Measurements from ENCODE around the gene SLC23A2. TPM values are rescaled to one million over a fixed set of nuclear protein-coding genes. Genes with fewer than 3 reads are reported as not detected.

The SLC23A2 gene
- polyA plus RNA-seq, 1 donor from 2014 or later, result 38.3 TPM

DNA sequence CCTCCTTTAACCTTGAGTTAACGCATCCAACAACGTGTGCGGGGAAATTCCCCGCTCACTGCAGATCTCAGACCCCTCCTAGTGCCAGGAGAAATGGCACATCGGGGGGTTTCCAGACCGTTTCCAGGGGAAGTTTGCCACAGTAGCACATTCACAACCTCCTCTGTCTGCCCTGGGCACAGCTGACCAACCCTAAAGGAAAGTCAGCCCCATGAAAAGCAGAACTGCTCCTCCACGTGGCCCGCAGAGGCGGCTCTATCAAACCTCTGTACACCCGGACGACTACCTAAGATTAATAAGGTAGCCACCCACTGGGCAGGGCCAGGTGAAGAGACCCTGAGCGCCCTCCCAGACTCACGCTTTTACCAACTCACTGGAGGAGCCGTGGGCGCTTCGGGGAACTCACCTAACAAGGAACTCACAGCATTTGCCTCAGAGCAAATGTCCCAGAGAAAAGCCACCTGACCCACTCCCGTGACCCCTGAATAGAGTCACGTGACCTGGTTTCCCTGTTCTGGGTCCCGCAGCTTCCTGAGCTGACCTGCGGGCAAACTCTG, 186.5 kb downstream of the SLC23A2 start:
- no peaks in the 10 kb centered on the region for H4K20me1 ChIP-seq (ENCODE audit: insufficient read depth)
- no peaks in the 10 kb centered on the region for H3K9me3 ChIP-seq (ENCODE audit: low read length)
- no peak overlapping the region for H3K27ac ChIP-seq (ENCODE audit: low read length)
- no peak overlapping the region for H3K9ac ChIP-seq (ENCODE audit: low read length)
- no peak for TF ChIP-seq TAF1 (IDR thresholded peaks at IDR 0.05; ENCODE audit: low read depth)
- TF ChIP-seq, protein P1, sequence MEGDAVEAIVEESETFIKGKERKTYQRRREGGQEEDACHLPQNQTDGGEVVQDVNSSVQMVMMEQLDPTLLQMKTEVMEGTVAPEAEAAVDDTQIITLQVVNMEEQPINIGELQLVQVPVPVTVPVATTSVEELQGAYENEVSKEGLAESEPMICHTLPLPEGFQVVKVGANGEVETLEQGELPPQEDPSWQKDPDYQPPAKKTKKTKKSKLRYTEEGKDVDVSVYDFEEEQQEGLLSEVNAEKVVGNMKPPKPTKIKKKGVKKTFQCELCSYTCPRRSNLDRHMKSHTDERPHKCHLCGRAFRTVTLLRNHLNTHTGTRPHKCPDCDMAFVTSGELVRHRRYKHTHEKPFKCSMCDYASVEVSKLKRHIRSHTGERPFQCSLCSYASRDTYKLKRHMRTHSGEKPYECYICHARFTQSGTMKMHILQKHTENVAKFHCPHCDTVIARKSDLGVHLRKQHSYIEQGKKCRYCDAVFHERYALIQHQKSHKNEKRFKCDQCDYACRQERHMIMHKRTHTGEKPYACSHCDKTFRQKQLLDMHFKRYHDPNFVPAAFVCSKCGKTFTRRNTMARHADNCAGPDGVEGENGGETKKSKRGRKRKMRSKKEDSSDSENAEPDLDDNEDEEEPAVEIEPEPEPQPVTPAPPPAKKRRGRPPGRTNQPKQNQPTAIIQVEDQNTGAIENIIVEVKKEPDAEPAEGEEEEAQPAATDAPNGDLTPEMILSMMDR (IDR thresholded peaks at IDR 0.05; ENCODE audit: poor library complexity, severe bottlenecking), result no peak
- no peak for TF ChIP-seq SMC3 (conservative IDR thresholded peaks at IDR 0.05; ENCODE audit: poor library complexity)
- TF ChIP-seq RAD21 (conservative IDR thresholded peaks at IDR 0.05), result no peak
- no peak for TF ChIP-seq EP300 (conservative IDR thresholded peaks at IDR 0.05; ENCODE audit: poor library complexity, severe bottlenecking)
- no peak for TF ChIP-seq POLR2AphosphoS5 (IDR thresholded peaks at IDR 0.05)
- TF ChIP-seq MXI1 (conservative IDR thresholded peaks at IDR 0.05; ENCODE audit: poor library complexity, severe bottlenecking), result no peak
- TF ChIP-seq, protein P2, sequence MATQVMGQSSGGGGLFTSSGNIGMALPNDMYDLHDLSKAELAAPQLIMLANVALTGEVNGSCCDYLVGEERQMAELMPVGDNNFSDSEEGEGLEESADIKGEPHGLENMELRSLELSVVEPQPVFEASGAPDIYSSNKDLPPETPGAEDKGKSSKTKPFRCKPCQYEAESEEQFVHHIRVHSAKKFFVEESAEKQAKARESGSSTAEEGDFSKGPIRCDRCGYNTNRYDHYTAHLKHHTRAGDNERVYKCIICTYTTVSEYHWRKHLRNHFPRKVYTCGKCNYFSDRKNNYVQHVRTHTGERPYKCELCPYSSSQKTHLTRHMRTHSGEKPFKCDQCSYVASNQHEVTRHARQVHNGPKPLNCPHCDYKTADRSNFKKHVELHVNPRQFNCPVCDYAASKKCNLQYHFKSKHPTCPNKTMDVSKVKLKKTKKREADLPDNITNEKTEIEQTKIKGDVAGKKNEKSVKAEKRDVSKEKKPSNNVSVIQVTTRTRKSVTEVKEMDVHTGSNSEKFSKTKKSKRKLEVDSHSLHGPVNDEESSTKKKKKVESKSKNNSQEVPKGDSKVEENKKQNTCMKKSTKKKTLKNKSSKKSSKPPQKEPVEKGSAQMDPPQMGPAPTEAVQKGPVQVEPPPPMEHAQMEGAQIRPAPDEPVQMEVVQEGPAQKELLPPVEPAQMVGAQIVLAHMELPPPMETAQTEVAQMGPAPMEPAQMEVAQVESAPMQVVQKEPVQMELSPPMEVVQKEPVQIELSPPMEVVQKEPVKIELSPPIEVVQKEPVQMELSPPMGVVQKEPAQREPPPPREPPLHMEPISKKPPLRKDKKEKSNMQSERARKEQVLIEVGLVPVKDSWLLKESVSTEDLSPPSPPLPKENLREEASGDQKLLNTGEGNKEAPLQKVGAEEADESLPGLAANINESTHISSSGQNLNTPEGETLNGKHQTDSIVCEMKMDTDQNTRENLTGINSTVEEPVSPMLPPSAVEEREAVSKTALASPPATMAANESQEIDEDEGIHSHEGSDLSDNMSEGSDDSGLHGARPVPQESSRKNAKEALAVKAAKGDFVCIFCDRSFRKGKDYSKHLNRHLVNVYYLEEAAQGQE (IDR thresholded peaks at IDR 0.05; ENCODE audit: borderline replicate concordance), result no peak
- TF ChIP-seq EZH2 (IDR thresholded peaks at IDR 0.05; ENCODE audit: borderline replicate concordance, insufficient read depth, low read length, poor library complexity, severe bottlenecking), result no peak
- no peaks in the 10 kb centered on the region for H3K27me3 ChIP-seq (ENCODE audit: insufficient read depth, low read depth, low read length)
- H3K79me2 ChIP-seq (replicated peaks; ENCODE audit: insufficient read depth, low read length), result no peaks in the 10 kb centered on the region
- H3K9me2 ChIP-seq (ENCODE audit: insufficient read depth, low read length), result no peaks in the 10 kb centered on the region
- no peaks in the 10 kb centered on the region for H3F3A ChIP-seq (ENCODE audit: insufficient read depth, low read length, poor library complexity, severe bottlenecking)
- H2AFZ ChIP-seq (ENCODE audit: low read depth, low read length), result no peak overlapping the region
- H3K4me2 ChIP-seq (ENCODE audit: low read length), result no peak overlapping the region
- H3K36me3 ChIP-seq (ENCODE audit: insufficient read depth, low read length), result no peaks in the 10 kb centered on the region
- H3K4me3 ChIP-seq (ENCODE audit: low read length), result no peak overlapping the region

DNA sequence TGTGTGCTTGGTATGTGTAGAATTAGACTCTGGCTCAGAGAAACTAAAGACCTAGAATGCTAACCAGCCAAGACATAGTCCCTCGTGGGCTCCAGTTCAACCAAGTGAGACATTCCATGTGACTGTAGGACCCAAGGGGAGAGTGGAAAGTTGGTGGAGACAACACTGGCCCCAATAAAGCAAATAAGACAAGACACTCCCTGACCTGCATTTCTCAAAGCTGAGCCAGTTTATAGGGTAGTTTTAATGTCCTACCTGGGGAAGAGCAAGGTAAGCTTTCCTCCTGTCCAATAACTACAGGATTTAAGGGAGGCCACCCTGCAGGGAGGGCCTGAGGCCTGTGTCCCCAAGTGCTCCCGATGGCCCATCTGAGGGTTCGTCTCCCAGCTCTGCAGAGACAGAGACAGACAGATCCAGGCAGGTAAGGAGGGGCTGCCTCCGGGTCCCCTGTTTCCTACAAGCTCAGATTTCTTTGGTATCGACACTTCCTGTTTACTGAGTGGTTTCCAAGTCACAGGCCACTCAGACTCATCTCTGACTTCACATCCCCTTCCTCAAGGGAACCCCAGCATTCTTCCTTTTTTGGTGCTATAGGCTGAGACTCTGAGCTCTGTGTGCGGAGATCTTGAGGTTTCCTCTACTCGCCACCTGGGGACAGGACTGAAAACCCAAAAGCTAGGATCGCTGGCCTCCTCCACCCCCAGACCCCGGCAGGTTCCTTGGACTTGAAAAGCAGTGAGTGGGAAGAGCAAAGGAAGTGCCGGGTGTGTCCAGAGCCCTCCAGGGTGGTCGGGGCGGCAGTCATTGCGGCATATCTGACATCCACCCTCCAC, 187.2 kb downstream of the SLC23A2 start:
- TF ChIP-seq POLR2AphosphoS5 (IDR thresholded peaks at IDR 0.05) (no peak), TAF1 (IDR thresholded peaks at IDR 0.05; ENCODE audit: low read depth) (no peak), RAD21 (conservative IDR thresholded peaks at IDR 0.05) (no peak), MXI1 (conservative IDR thresholded peaks at IDR 0.05; ENCODE audit: poor library complexity, severe bottlenecking) (no peak), EP300 (conservative IDR thresholded peaks at IDR 0.05; ENCODE audit: poor library complexity, severe bottlenecking) (no peak), EZH2 (IDR thresholded peaks at IDR 0.05; ENCODE audit: borderline replicate concordance, insufficient read depth, low read length, poor library complexity, severe bottlenecking) (no peak), SMC3 (conservative IDR thresholded peaks at IDR 0.05; ENCODE audit: poor library complexity) (no peak)
- TF ChIP-seq, protein P1 (IDR thresholded peaks at IDR 0.05; ENCODE audit: poor library complexity, severe bottlenecking), result no peak
- TF ChIP-seq, protein P2 (IDR thresholded peaks at IDR 0.05; ENCODE audit: borderline replicate concordance), result no peak
- Histone ChIP-seq H3K36me3 (ENCODE audit: insufficient read depth, low read length) (no peaks in the 10 kb centered on the region), H3K9me3 (ENCODE audit: low read length) (no peaks in the 10 kb centered on the region), H2AFZ (ENCODE audit: low read depth, low read length) (no peak overlapping the region), H3K27ac (ENCODE audit: low read length) (no peak overlapping the region), H3K79me2 (replicated peaks; ENCODE audit: insufficient read depth, low read length) (no peaks in the 10 kb centered on the region), H4K20me1 (ENCODE audit: insufficient read depth) (no peaks in the 10 kb centered on the region), H3F3A (ENCODE audit: insufficient read depth, low read length, poor library complexity, severe bottlenecking) (no peaks in the 10 kb centered on the region), H3K9me2 (ENCODE audit: insufficient read depth, low read length) (no peaks in the 10 kb centered on the region), H3K27me3 (ENCODE audit: insufficient read depth, low read depth, low read length) (no peaks in the 10 kb centered on the region), H3K4me3 (ENCODE audit: low read length) (no peak overlapping the region), H3K4me2 (ENCODE audit: low read length) (no peak overlapping the region), H3K9ac (ENCODE audit: low read length) (no peak overlapping the region)

Measured in neural cell (in vitro differentiated cells).